ENCODE measurements around the gene UBALD1.

GRCh38 chr16:4656221-4656620 is 41.5 kb upstream of the UBALD1 start:
- TF ChIP-seq CTCF (IDR thresholded peaks at IDR 0.05; ENCODE audit: low read length) (no peak), EZH2 (optimal IDR thresholded peaks at IDR 0.05; ENCODE audit: low read depth, low read length) (no peak)
